GM18907 (cell line): ENCODE data around the gene MNT.

ENCODE experiments used
- ATAC-seq: cut with Tn5 transposase; IDR thresholded peaks from one replicate; pipeline ENCODE4 v1.9.1; 2021; ENCODE audit warnings: mild to moderate bottlenecking, moderate library complexity; ENCODE audit not compliant: unreplicated experiment

MNT gene

GRCh38 chr17:2383628-2384167 lies 17.2 kb downstream of the MNT start:
- no peak for ATAC-seq

- ATAC-seq: no peak
Observed at GRCh38 chr17:2380950-2381649, 19.8 kb downstream of the MNT start.

DNA sequence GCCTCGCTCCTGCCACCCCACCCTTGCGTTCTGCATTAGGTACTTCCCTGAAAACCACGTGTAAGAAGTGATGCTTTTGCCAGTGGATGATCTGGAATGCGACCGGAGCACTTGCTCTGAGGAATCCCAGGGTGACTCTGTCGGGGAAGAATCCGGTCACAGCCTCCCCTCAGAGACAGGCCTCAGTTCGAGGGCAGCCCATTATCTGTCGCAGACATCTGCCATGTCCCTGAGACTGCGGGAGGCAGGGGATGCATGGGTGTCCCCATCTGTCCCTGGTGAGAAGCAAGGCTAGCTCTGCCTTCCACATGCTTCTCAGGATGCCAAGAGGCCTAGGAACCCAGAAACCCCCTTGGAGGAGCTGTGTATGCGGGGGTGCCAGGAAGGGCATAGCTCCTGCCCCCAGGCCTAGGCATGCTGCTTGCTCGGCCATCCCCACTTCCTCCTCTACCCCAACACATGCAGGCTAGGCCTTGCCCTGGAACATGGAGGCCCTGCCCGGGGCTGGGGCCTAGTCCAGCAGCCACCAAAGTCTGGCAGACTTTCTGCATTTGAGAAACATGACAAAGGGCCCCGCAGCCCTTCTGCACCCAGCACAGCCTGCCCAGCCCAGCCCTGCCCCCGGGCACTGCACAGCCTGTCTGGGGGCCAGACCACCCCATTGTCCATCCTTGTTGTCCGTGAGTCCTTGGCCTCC lies 20.5 kb downstream of the MNT start:
- no peak for ATAC-seq

GRCh38 chr17:2379489-2380225 lies 21.2 kb downstream of the MNT start:
- no peak for ATAC-seq

DNA sequence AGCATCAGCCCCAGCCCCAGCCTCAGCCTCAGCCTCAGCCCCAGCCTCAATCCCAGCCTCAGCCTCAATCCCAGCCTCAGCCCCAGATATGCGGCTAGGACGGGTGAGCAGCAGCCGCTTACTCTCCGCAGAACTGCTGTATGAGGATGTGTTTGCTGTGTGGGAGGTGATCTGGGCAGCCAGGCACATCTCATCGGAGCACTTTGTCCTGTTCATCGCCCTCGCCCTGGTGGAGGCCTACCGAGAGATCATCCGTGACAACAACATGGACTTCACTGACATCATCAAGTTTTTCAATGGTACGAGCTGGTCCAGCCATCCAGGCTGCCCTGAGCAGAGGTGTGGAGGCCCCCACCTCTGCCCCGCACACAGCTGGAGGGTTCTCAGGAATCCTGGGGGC lies 22.0 kb downstream of the MNT start:
- no peak for ATAC-seq

DNA sequence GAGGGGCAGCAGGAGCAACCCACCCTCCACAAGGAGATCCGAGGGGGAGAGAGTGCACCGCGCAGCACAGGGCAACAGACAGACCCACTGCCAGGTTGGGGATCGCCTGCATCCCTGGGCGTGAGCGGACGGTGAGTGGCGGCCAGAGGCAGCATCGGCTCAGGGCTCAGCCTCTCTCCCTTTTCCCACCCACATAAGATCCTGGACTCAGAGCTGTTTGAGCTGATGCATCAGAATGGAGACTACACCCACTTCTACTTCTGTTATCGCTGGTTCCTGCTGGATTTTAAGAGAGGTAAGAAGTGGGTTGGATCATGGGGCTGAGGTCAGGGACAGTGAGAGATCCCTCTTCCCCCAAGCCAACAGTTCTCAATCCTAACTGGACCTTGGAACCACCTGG lies 23.2 kb downstream of the MNT start:
- ATAC-seq: no peak

DNA sequence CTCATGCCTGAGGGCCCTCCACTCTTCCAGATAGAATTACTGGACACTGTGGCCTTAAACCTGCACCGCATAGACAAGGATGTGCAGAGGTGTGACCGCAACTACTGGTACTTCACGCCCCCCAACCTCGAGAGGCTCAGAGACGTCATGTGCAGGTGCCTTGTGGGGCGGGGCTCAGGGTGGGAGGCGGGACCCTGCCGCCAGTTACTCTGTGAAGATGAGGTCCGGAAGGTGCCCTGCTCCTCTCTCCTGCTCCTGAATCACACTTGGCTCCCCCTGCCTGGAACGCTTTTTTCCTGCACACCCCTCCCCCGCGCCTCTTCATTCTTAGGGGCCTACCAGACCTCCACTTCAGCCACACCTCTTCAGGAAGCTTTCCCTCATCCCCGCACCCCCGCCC lies 24.8 kb downstream of the MNT start:
- no peak for ATAC-seq

GRCh38 chr17:2375406-2375805 lies 25.5 kb downstream of the MNT start:
- ATAC-seq: no peak

DNA sequence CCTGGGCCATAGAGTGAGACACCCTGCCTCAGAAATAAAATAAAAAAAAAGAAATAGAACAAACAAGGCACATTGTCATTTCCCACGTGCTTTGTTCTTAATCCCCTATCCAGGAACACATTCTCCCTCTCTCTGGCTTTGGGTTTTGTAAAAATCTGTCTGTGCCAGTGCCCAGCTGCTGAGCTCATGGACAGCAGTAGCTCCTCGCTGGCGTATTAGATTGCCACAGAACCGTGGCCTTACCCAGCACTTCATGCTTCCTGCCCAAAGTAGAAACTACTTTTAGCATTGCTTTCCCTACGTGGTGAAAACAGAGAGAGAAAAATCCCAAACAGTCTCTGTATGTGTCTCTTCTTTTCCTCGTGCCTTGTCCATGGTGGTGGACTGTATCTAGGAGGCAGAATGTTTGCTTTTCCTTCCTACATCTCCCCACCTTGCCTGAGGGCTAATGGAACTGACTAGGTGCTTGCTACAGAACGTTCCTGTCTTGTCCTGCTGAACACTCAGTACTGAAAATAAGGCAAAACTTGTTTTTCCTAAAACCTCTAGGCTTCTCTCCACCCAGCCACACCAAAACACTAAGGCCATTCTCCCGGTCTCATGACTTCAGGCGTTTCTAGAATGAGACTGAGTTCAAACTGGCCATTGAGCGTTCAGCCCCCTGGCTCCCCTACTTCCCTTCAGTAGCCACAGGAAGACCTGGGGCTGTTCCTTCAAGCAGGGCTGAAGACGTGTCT lies 26.1 kb downstream of the MNT start:
- no peak for ATAC-seq

- ATAC-seq: no peak
Observed at GRCh38 chr17:2373179-2373578, 27.7 kb downstream of the MNT start.

DNA sequence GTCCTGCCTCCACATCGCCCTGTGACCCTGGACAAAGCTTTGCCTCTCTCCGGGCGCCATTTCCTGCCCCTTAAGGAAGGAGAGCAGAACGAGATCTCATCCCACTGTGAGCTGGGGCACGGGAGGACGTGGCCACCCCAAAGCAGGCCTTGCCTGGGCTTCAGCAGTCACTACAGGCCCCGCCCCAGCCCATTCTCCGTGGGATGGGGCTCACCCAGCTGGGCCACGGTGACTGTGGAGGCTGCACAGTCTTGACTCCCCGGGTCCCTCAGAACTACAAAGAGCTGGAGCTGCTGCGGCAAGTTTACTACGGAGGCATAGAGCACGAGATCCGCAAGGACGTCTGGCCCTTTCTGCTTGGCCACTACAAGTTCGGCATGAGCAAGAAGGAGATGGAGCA lies 28.2 kb downstream of the MNT start:
- ATAC-seq: no peak

DNA sequence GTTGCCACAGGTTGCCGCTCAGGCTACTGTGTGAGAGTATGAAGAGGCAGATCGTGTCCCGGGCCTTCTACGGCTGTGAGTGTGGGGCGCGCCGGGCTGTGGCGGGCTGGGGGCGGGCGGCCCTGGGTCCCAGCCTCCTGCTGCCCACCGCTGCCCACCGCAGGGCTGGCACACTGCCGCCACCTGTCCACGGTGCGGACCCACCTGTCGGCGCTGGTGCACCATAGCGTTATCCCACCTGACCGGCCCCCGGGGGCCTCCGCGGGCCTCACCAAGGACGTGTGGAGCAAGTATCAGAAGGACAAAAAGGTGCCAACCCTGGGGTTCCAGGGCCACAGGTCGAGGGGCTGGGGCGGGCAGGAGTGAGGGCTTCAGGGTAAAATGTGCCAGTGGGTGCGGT lies 28.7 kb downstream of the MNT start:
- ATAC-seq: no peak

- ATAC-seq: no peak
Observed at GRCh38 chr17:2371183-2372130, 29.4 kb downstream of the MNT start.

DNA sequence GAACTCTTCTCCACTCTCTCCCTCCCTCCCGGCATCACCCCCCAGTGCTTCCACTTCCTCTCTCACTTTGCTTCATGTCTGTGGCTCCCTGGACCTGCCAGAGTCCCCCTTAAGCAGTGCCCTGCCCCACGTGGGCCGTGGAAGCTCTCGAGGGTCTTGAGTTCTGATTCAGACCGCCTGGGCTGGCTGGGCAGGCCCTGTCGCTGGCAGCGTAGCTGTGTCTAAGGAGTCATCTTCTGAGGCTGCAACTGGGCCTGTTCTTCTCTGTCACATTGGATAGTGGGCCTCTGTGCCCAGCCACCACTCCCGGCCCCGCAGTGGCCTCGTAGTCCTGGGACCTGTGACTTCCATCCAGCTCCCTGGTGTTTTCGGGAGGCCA lies 30.7 kb downstream of the MNT start:
- no peak for ATAC-seq

GRCh38 chr17:2369551-2370210 lies 31.2 kb downstream of the MNT start:
- no peak for ATAC-seq

- ATAC-seq: no peak
Observed at GRCh38 chr17:2369039-2369438, 31.8 kb downstream of the MNT start.

DNA sequence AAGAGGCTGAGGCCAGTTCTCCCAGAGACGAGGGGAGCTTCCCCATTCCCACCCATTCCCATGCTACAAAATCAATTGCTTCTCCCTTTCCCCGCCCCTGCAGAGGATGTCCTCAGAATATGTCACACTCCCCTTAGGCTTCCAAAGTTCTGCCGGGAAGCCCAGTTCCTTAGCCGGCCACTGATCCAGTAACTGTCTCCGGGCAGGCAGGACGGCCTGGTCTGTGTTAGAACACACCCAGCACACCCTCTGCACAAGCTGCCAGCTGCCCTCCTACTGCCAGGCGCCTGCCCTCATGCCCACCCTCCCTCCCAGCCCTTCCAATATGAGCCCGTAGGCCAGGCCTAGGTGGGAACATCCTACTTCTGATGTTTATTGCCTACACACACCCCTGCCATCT lies 32.5 kb downstream of the MNT start:
- no peak for ATAC-seq

- ATAC-seq: no peak
Observed at GRCh38 chr17:2366747-2367494, 33.9 kb downstream of the MNT start.

DNA sequence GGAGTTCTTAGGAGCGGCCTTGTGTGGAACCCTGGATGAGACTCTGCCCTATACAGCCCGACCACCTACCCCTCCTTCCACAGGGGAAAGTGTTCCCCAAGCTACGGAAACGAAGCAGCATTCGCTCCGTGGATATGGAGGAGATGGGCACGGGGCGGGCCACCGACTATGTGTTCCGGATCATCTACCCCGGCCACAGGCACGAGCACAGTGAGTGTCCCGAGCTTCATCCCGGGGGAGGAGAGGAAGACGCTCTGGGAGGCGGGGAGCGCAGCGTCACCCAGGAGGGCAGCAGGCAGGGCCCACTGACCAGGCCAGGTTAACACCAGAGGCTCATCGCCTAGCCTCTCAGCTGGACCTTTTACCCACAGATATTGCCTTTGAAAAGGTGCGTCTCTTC lies 35.7 kb downstream of the MNT start:
- no peak for ATAC-seq
